HCT116 (cell line): ENCODE results near the gene ATP2B3. TPM values are rescaled to one million over a fixed set of nuclear protein-coding genes. Genes with fewer than 3 reads are reported as not detected.

Experiments used
- ATAC-seq: fragments of 200-7000 bp; cut with Tn5 transposase; 2 replicates; pipeline ENCODE4 v1.9.1; 2020; ENCODE audit warnings: mild to moderate bottlenecking, moderate library complexity
- BruUV-seq: library from RNA; stranded (reverse); fragments of 400-500 nt; replicated peaks from 2 replicates; lab custom pipeline; 2021; lab: Mats Ljungman, UMichigan
- CTCF ChIA-PET: fragments of 300-600 bp; sonication (Branson Sonifier 250); formaldehyde crosslinking; loops from one replicate; lab custom pipeline; 2021; ENCODE audit warnings: antibody characterized with exemption; lab: Charles Lee
- POLR2A ChIA-PET: fragments of 300-600, 350-600 bp; sonication (Branson Sonifier 250); formaldehyde crosslinking; loops from one replicate; lab custom pipeline; 2021; ENCODE audit warnings: antibody characterized with exemption; lab: Charles Lee
- RAD21 ChIA-PET, 2 experiments: fragments of 300-600 bp; sonication (Branson Sonifier 250); formaldehyde crosslinking; loops; one replicate each; lab custom pipeline; 2023; ENCODE audit warnings: low total read pairs in 2 of 2; ENCODE audit not compliant: uncharacterized antibody in 2 of 2, unreplicated experiment in 2 of 2, low non-redundant PET in 1 of 2; lab: Charles Lee
- DNase-seq: peaks from one replicate; pipeline ENCODE4 v3.0.0-alpha.2; 2010; ENCODE audit warnings: low read depth, low spot score
- H2AFZ ChIP-seq: fragments of 200-600 bp; shearing (Covaris generic), sonication (generic); 2 replicates; pipeline ENCODE4 v1.6.1; 2017; ENCODE audit warnings: low read depth, mixed run types, mixed read lengths, antibody characterized with exemption, low read length; ENCODE audit not compliant: poor library complexity, severe bottlenecking
- H3K27ac ChIP-seq: 2 replicates; pipeline ENCODE4 v1.5.1; 2012; ENCODE audit warnings: low read depth, low read length
- H3K27me3 ChIP-seq: fragments of 200-600 bp; sonication (generic); 2 replicates; pipeline ENCODE4 v1.6.1; 2016; ENCODE audit warnings: mixed run types, low read length, mixed read lengths; ENCODE audit not compliant: insufficient read depth
- H3K36me3 ChIP-seq, 2 experiments: fragments of 200-500 bp in 1 of 2; fragments of 200-600 bp in 1 of 2; sonication (Bioruptor generic) in 1 of 2; sonication (generic) in 1 of 2; 2 replicates each; pipeline versions ENCODE4 v1.5.1 to v1.6.1; 2014 to 2016; ENCODE audit warnings: low read length in 2 of 2, inconsistent platforms in 1 of 2, mixed read lengths in 1 of 2, mixed run types in 1 of 2; ENCODE audit not compliant: insufficient read depth in 2 of 2, control insufficient read depth in 1 of 2
- H3K4me1 ChIP-seq, 2 experiments: fragments of 200-600 bp in 1 of 2; sonication (generic) in 1 of 2; 2 replicates each; pipeline versions ENCODE4 v1.5.1 to v1.6.1; 2012 to 2017; ENCODE audit warnings: low read length in 2 of 2, inconsistent platforms in 1 of 2, mild to moderate bottlenecking in 1 of 2, mixed read lengths in 1 of 2, mixed run types in 1 of 2, moderate library complexity in 1 of 2; ENCODE audit not compliant: insufficient read depth in 2 of 2, control insufficient read depth in 1 of 2
- H3K4me2 ChIP-seq: fragments of 200-600 bp; sonication (generic); 2 replicates; pipeline ENCODE4 v1.6.1; 2017; ENCODE audit warnings: mixed run types, low read length, mixed read lengths
- H3K4me3 ChIP-seq, 2 experiments: fragments of 200-600 bp in 1 of 2; sonication (generic) in 1 of 2; replicated peaks in 1 of 2; 2 replicates each; pipeline ENCODE4 v1.5.1; 2011 to 2016; ENCODE audit warnings: low read length in 2 of 2, control low read depth in 1 of 2, low read depth in 1 of 2, mild to moderate bottlenecking in 1 of 2, mixed read lengths in 1 of 2, mixed run types in 1 of 2
- H3K79me2 ChIP-seq: fragments of 200-600 bp; sonication (generic); 2 replicates; pipeline ENCODE4 v1.6.1; 2017; ENCODE audit warnings: mild to moderate bottlenecking, mixed run types, low read length, moderate library complexity, mixed read lengths; ENCODE audit not compliant: insufficient read depth
- H3K9ac ChIP-seq: fragments of 200-600 bp; sonication (generic); 2 replicates; pipeline ENCODE4 v1.6.1; 2016; ENCODE audit warnings: low read length, mixed read lengths
- H3K9me2 ChIP-seq: fragments of 200-600 bp; sonication (generic), shearing (Covaris generic); 2 replicates; pipeline ENCODE4 v1.6.1; 2017; ENCODE audit warnings: mixed run types, mild to moderate bottlenecking, moderate library complexity; ENCODE audit not compliant: insufficient read depth
- H3K9me3 ChIP-seq, 2 experiments: fragments of 200-500 bp in 1 of 2; fragments of 200-600 bp in 1 of 2; sonication (Bioruptor generic) in 1 of 2; sonication (generic) in 1 of 2; 2 replicates each; pipeline ENCODE4 v1.6.1; 2014 to 2017; ENCODE audit warnings: low read length in 2 of 2, mixed read lengths in 2 of 2, inconsistent platforms in 1 of 2, low read depth in 1 of 2, mild to moderate bottlenecking in 1 of 2, mixed run types in 1 of 2, moderate library complexity in 1 of 2; ENCODE audit not compliant: control insufficient read depth in 1 of 2, insufficient read depth in 1 of 2
- H4K20me1 ChIP-seq: fragments of 200-600 bp; sonication (generic), shearing (Covaris generic); 2 replicates; pipeline ENCODE4 v1.6.1; 2017; ENCODE audit warnings: mixed run types, mild to moderate bottlenecking, moderate library complexity; ENCODE audit not compliant: insufficient read depth
- CBX3 ChIP-seq: IDR thresholded peaks from 2 replicates; pipeline ENCODE4 v1.6.1; 2012; ENCODE audit warnings: low read depth
- CTCF ChIP-seq, 3 experiments: fragments of 200-600 bp in 1 of 3; sonication (generic) in 1 of 3; IDR thresholded peaks in 2 of 3; conservative IDR thresholded peaks in 1 of 3; 2 replicates each; pipeline ENCODE4 v1.5.1; 2012 to 2017; ENCODE audit warnings: low read depth in 2 of 3, low read length in 2 of 3, antibody characterized with exemption in 1 of 3, borderline replicate concordance in 1 of 3, control low read depth in 1 of 3, mild to moderate bottlenecking in 1 of 3, mixed read lengths in 1 of 3, mixed run types in 1 of 3, moderate library complexity in 1 of 3; ENCODE audit not compliant: insufficient read depth in 1 of 3
- FOSL1 ChIP-seq: IDR thresholded peaks from 2 replicates; pipeline ENCODE4 v1.6.1; 2012; ENCODE audit warnings: low read depth
- MAX ChIP-seq: IDR thresholded peaks from 2 replicates; pipeline ENCODE4 v1.6.1; 2012
- POLR2AphosphoS5 ChIP-seq: IDR thresholded peaks from 2 replicates; pipeline ENCODE4 v1.6.1; 2011; ENCODE audit warnings: mild to moderate bottlenecking, low read depth, low read length, moderate library complexity
- RAD21 ChIP-seq: IDR thresholded peaks from 2 replicates; pipeline ENCODE4 v1.6.1; 2012; ENCODE audit warnings: low read depth, mild to moderate bottlenecking
- SP1 ChIP-seq: IDR thresholded peaks from 2 replicates; pipeline ENCODE4 v1.6.1; 2012; ENCODE audit warnings: low read depth
- SRF ChIP-seq: IDR thresholded peaks from 2 replicates; pipeline ENCODE4 v1.6.1; 2012; ENCODE audit warnings: low read depth
- ZFX ChIP-seq: fragments of 450-650 bp; IDR thresholded peaks from 2 replicates; pipeline ENCODE4 v1.6.1; 2017
- ZNF274 ChIP-seq: fragments of 200-500 bp; sonication (Bioruptor generic); IDR thresholded peaks from 2 replicates; pipeline ENCODE4 v1.6.1; 2014; ENCODE audit warnings: mild to moderate bottlenecking, low read depth, low read length, inconsistent platforms
- intact Hi-C: fragments of 100-400 bp; cut with micrococcal nuclease; formaldehyde crosslinking; loops from 2 replicates; pipeline ENCODE4 v1.10.0; 2022
- total RNA-seq: library from RNA; stranded (reverse); gene quantifications from one replicate; pipeline ENCODE4 v1.2.1, GENCODE V29; 2021; ENCODE audit not compliant: unreplicated experiment
- TF ChIP-seq, protein P1 (sequence below): IDR thresholded peaks from 2 replicates; pipeline ENCODE4 v1.6.1; 2011; ENCODE audit warnings: mild to moderate bottlenecking, low read length, moderate library complexity; ENCODE audit not compliant: insufficient replicate concordance; ENCODE audit errors: extremely low read depth

Gene ATP2B3
- total RNA-seq, 1 experiment from 2014 or later: not detected

DNA sequence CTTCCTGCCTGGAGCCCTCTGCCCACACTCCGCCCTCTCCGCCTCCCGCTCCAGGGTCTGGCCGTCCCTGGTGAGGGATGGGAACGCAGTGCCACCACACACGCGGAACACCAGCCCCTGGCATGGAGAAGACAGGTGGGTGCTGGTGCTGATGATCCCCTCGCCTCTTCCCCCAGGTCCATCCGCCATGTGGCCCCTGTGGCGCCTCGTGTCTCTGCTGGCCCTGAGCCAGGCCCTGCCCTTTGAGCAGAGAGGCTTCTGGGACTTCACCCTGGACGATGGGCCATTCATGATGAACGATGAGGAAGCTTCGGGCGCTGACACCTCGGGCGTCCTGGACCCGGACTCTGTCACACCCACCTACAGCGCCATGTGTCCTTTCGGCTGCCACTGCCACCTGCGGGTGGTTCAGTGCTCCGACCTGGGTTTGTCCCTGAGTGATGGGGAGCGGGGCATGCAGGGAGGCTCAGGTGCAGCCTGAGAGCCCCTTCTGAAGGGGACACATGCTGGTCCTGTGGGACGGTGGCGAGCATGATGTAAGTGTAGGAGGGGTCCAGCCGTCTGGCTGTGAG lies 12.9 kb upstream of the ATP2B3 start:
- CTCF ChIA-PET: no interaction called here
- POLR2A ChIA-PET: no interaction called here
- no peaks in the 10 kb centered on the region for H3K27me3 ChIP-seq

More for the DNA sequence above, 12.9 kb upstream of the ATP2B3 start:
- peaks cover 0 to 5% of the 10 kb centered on the region in 2 experiments; a peak in 1 of 4 replicates for H3K4me1 ChIP-seq
- ATAC-seq (no peak), DNase-seq (no peak)
- no peaks in the 10 kb centered on the region for H3K79me2 ChIP-seq
- H3K9ac ChIP-seq: no peak overlapping the region
- H3K4me3 ChIP-seq: no peak overlapping the region
- H3K9me2 ChIP-seq: no peaks in the 10 kb centered on the region
- H4K20me1 ChIP-seq: no peaks in the 10 kb centered on the region
- no peak overlapping the region for H2AFZ ChIP-seq
- no peak overlapping the region for H3K27ac ChIP-seq
- RAD21 ChIA-PET: no interaction called here
- no TSS peak for BruUV-seq
- H3K36me3 ChIP-seq: no peaks in the 10 kb centered on the region
- no peak for TF ChIP-seq RAD21
- TF ChIP-seq ZFX: no peak
- TF ChIP-seq POLR2AphosphoS5: no peak
- TF ChIP-seq ZNF274: no peak
- no peak for TF ChIP-seq SRF
- no peak for TF ChIP-seq CTCF (IDR thresholded peaks at IDR 0.05 in 2 of 3, conservative IDR thresholded peaks at IDR 0.05 in 1 of 3; ENCODE audit: borderline replicate concordance in 1 of 3, insufficient read depth in 1 of 3, low read depth in 2 of 3, low read length in 2 of 3)
- no peak for TF ChIP-seq SP1
- TF ChIP-seq, protein P1, sequence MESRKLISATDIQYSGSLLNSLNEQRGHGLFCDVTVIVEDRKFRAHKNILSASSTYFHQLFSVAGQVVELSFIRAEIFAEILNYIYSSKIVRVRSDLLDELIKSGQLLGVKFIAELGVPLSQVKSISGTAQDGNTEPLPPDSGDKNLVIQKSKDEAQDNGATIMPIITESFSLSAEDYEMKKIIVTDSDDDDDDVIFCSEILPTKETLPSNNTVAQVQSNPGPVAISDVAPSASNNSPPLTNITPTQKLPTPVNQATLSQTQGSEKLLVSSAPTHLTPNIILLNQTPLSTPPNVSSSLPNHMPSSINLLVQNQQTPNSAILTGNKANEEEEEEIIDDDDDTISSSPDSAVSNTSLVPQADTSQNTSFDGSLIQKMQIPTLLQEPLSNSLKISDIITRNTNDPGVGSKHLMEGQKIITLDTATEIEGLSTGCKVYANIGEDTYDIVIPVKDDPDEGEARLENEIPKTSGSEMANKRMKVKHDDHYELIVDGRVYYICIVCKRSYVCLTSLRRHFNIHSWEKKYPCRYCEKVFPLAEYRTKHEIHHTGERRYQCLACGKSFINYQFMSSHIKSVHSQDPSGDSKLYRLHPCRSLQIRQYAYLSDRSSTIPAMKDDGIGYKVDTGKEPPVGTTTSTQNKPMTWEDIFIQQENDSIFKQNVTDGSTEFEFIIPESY: no peak
- TF ChIP-seq FOSL1: no peak
- TF ChIP-seq CBX3: no peak
- no peak for TF ChIP-seq MAX
- H3K9me3 ChIP-seq: no peaks in the 10 kb centered on the region
- intact Hi-C loops: loop anchor here (10.0 kb wide), 1 partner anchor 470 kb away; no protein-coding TSS in a partner anchor
- H3K4me2 ChIP-seq: no peak overlapping the region
